ENCODE results near the gene TGFB2. TPM values are rescaled to one million over a fixed set of nuclear protein-coding genes. Genes with fewer than 3 reads are reported as not detected.

The TGFB2 gene
- total RNA-seq, 4 donors from 2014 or later, result 3.3 to 9.4 (median 6.8) TPM

DNA sequence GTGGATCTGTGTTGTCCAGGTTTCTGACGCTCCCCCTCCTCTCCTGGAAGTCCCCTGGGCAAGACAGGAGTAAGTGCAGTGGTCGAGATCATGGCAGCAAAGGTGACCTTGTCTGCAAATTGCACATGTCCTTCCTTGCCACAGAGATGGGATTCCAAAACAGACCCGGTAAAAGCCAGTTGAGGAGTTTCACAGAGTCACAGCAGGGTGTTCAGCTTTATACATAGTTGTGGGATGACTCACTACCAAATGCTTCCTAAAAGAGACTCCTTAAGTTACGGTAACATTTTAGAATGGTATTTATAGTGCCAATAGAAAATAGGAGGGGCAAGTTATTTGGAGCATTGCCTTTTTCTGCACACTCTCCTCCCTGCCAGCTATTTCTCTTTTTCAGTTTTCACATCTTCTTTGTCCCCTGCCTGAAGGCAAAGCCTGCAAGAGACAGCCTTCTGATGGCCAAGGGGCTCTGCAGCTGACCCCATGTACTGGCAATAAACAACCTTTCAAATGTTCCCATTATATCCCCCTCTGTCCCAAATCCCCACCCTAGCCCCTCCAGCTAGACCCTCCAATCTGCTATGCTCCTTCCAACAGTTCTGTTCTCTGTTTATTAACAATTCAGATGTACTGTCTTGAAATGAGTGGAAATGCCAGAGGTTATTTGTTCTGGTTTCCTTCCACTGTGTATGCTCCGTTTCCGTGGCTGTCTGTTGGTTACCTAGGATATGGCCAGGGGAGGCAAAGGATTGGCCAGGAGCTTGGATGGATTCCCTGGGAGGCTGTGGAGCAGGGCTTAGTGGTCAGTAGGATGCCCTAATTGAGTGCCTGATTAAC is 115.0 kb downstream of the TGFB2 start:
- Histone ChIP-seq H3K4me3 (no peak overlapping the region), H3K36me3 (no peaks in the 10 kb centered on the region), H3K9me3 (no peaks in the 10 kb centered on the region), H3K27me3 (no peaks in the 10 kb centered on the region), H3K27ac (peak overlapping the region; percentile 71 to 87 (median 83)), H3K4me1 (peaks cover 17 to 51% (median 21%) of the 10 kb centered on the region in 3 donors)
- peak; percentile 88 for ATAC-seq
- TF ChIP-seq POLR2AphosphoS5 (IDR thresholded peaks at IDR 0.05) (peak; percentile 57), EP300 (IDR thresholded peaks at IDR 0.05) (no peak)
- 5 to 7% methylated on average over 4 of the region's 6 CpGs for WGBS, 2 donors (ENCODE audit: low coverage in 1 of 2)

GRCh38 chr1:218461351-218461750 is 116.2 kb downstream of the TGFB2 start:
- H3K27ac ChIP-seq, result peak overlapping the region; percentile 71 to 87 (median 83)
- no peaks in the 10 kb centered on the region for H3K9me3 ChIP-seq
- TF ChIP-seq, protein P1, sequence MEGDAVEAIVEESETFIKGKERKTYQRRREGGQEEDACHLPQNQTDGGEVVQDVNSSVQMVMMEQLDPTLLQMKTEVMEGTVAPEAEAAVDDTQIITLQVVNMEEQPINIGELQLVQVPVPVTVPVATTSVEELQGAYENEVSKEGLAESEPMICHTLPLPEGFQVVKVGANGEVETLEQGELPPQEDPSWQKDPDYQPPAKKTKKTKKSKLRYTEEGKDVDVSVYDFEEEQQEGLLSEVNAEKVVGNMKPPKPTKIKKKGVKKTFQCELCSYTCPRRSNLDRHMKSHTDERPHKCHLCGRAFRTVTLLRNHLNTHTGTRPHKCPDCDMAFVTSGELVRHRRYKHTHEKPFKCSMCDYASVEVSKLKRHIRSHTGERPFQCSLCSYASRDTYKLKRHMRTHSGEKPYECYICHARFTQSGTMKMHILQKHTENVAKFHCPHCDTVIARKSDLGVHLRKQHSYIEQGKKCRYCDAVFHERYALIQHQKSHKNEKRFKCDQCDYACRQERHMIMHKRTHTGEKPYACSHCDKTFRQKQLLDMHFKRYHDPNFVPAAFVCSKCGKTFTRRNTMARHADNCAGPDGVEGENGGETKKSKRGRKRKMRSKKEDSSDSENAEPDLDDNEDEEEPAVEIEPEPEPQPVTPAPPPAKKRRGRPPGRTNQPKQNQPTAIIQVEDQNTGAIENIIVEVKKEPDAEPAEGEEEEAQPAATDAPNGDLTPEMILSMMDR (IDR thresholded peaks at IDR 0.05), result no peak
- TF ChIP-seq POLR2AphosphoS5 (IDR thresholded peaks at IDR 0.05) (no peak), POLR2A (IDR thresholded peaks at IDR 0.05) (no peak), EP300 (IDR thresholded peaks at IDR 0.05) (no peak)
- H3K4me1 ChIP-seq, result peaks cover 17 to 51% (median 21%) of the 10 kb centered on the region in 3 donors
- H3K36me3 ChIP-seq, result no peaks in the 10 kb centered on the region
- no peak for ATAC-seq
- no peak overlapping the region for H3K4me3 ChIP-seq
- 18 to 19% methylated on average over 1 of the region's 1 CpG for WGBS, 2 donors (ENCODE audit: low coverage in 1 of 2)
- no peaks in the 10 kb centered on the region for H3K27me3 ChIP-seq

DNA sequence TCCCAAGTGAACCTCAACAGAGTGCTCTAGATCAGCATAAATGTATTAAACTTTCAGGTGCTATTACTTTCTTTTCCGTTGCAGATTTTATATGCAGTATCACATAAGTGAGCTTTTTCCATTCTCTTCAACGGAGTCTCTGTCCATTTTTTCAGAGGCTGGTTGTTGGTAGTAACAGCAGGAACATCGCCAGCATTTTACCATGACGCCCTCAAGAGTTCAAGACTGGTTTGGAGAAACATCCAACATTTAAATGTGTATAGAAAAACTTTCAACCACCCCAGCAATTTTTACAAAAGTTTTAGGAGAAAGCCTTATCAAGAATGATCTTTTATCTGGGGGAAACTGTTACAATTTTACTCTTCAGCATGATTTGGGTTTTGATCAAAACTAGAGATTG is 117.0 kb downstream of the TGFB2 start:
- Histone ChIP-seq H3K4me3 (no peak overlapping the region), H3K27me3 (no peaks in the 10 kb centered on the region), H3K4me1 (peaks cover 17 to 51% (median 21%) of the 10 kb centered on the region in 3 donors), H3K9me3 (no peaks in the 10 kb centered on the region), H3K36me3 (no peaks in the 10 kb centered on the region), H3K27ac (peak overlapping the region; percentile 69 to 77 (median 73))
- WGBS, 2 donors (ENCODE audit: low coverage in 1 of 2), result 39 to 60% methylated on average over 4 of the region's 4 CpGs
- TF ChIP-seq EP300 (IDR thresholded peaks at IDR 0.05), result no peak
- TF ChIP-seq, protein P1 (IDR thresholded peaks at IDR 0.05), result no peak
- TF ChIP-seq POLR2AphosphoS5 (IDR thresholded peaks at IDR 0.05), result no peak
- TF ChIP-seq POLR2A (IDR thresholded peaks at IDR 0.05), result no peak
- no peak for ATAC-seq

GRCh38 chr1:218462587-218462986 is 117.5 kb downstream of the TGFB2 start:
- H3K9me3 ChIP-seq, result no peaks in the 10 kb centered on the region
- ATAC-seq, result no peak
- no peaks in the 10 kb centered on the region for H3K36me3 ChIP-seq
- no peaks in the 10 kb centered on the region for H3K27me3 ChIP-seq
- H3K4me1 ChIP-seq, result peaks cover 17 to 51% (median 21%) of the 10 kb centered on the region in 3 donors
- H3K27ac ChIP-seq, result peak overlapping the region; percentile 69 to 77 (median 73)
- no peak overlapping the region for H3K4me3 ChIP-seq
- no peak for TF ChIP-seq EP300 (IDR thresholded peaks at IDR 0.05)
- TF ChIP-seq POLR2AphosphoS5 (IDR thresholded peaks at IDR 0.05), result no peak
- TF ChIP-seq, protein P1 (IDR thresholded peaks at IDR 0.05), result no peak
- TF ChIP-seq POLR2A (IDR thresholded peaks at IDR 0.05), result no peak
- WGBS, 2 donors (ENCODE audit: low coverage in 1 of 2), result 21 to 40% methylated on average over 2 of the region's 2 CpGs

DNA sequence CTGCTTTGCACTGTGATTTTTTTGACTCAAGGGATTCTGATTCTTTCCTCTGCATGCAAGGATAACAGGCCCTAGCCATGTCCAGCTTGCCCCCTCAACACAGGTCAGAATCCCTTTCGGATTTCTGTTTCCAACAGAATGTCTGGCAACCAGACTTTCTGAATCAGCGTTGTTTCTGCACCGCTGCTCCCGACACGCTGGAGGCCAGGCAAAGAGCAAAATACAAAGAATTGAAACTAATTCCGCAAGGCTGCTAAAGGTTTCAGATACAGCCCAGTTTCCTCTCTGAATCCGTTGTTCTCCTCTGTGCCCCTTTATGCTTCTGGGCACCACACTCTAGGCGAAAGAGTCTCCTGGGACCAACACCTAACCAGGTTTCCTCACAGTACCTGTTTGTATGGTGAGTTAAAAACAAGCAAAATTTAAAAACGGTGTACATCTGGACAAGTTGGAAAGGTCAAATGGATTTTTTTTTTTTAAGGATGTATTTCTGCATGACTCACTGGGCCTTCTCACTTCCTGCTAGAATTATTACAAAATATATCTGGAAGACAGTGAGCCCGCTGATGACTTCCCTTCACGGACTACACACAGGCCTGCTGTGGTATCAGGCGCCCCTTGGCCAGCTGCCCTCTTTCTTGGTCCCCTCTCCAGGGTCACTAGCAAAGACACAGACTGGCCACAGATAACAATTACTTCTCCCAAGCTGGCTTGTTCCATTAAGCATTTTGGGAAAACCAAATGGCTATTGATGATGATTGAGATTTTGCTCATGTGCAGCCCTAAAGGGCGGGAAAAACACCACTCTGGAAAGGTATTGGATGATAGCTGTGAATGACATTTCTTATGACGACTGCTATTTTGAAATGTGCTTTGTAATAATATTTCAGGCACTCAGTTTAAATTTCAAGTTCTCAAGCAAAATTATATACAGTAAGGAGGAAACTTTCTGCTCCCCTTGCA is 118.3 kb downstream of the TGFB2 start:
- ATAC-seq, result peak; percentile 66
- Histone ChIP-seq H3K4me3 (peak overlapping the region in 1 of 2 donors; percentile 10), H3K4me1 (peaks cover 17 to 51% (median 21%) of the 10 kb centered on the region in 3 donors), H3K27me3 (no peaks in the 10 kb centered on the region), H3K27ac (peak overlapping the region; percentile 69 to 77 (median 73)), H3K9me3 (no peaks in the 10 kb centered on the region), H3K36me3 (no peaks in the 10 kb centered on the region)
- TF ChIP-seq POLR2AphosphoS5 (IDR thresholded peaks at IDR 0.05), result peak; percentile 2
- TF ChIP-seq, protein P1 (IDR thresholded peaks at IDR 0.05), result no peak
- WGBS, 2 donors (ENCODE audit: low coverage in 1 of 2), result 56 to 65% methylated on average over 10 to 11 of the region's 14 CpGs

Data from gastroesophageal sphincter (tissue), 4 donors.